22Rv1 (cell line): ENCODE data around the gene ZBTB20.

ENCODE experiments used
- ZFX ChIP-seq: fragments of 450-650 bp; IDR thresholded peaks from 2 replicates; pipeline ENCODE4 v1.6.1; 2017; ENCODE audit warnings: antibody characterized with exemption, borderline replicate concordance
- TF ChIP-seq, protein P1 (sequence below): fragments of 450-650 bp; IDR thresholded peaks from 2 replicates; pipeline ENCODE4 v1.5.1; 2017; ENCODE audit warnings: mild to moderate bottlenecking

DNA sequence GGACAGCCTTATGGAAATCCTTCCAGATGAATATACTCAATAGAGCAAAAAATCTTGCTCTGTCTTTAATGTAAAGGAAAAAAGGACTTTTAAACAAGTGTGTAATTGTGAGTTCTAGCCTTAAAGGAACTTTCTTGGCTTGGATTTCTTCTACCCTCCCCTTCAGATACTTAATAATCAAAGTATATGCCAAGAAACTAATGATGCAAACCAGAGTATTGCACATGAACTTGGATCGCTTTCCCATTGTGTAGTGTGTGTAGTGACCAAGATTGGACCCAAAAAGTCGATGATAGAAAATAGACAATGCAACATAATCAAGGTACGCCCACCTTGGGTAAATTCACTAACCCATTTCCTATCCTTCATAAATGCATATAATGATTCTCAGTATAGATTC is 729.4 kb downstream of the ZBTB20 start:
- TF ChIP-seq, protein P1, sequence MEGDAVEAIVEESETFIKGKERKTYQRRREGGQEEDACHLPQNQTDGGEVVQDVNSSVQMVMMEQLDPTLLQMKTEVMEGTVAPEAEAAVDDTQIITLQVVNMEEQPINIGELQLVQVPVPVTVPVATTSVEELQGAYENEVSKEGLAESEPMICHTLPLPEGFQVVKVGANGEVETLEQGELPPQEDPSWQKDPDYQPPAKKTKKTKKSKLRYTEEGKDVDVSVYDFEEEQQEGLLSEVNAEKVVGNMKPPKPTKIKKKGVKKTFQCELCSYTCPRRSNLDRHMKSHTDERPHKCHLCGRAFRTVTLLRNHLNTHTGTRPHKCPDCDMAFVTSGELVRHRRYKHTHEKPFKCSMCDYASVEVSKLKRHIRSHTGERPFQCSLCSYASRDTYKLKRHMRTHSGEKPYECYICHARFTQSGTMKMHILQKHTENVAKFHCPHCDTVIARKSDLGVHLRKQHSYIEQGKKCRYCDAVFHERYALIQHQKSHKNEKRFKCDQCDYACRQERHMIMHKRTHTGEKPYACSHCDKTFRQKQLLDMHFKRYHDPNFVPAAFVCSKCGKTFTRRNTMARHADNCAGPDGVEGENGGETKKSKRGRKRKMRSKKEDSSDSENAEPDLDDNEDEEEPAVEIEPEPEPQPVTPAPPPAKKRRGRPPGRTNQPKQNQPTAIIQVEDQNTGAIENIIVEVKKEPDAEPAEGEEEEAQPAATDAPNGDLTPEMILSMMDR: no peak
- no peak for TF ChIP-seq ZFX
